GM08714 (cell line): ENCODE results near the gene GTF2E1.
"Not testable (repeated sequence)": the region's sequence is repeated elsewhere in the genome, so short reads cannot be mapped to it uniquely, and the experiment has no call there.

Experiments
- H3K4me3 ChIP-seq: fragments of 200-500 bp; sonication (Bioruptor generic); 2 replicates; pipeline ENCODE4 v1.5.1; 2014; ENCODE audit warnings: mild to moderate bottlenecking, low read length, inconsistent platforms
- ZNF274 ChIP-seq: IDR thresholded peaks from 2 replicates; pipeline ENCODE4 v1.6.1; 2012; ENCODE audit warnings: mild to moderate bottlenecking, low read depth, low read length

GTF2E1 gene

GRCh38 chr3:120742198-120742848 is at the start of gene GTF2E1, which contains the start of gene RABL3:
Gene GTF2E1, plus strand, starts transcription at chr3:120742744. Its CDS starts 7,809 bp downstream, at chr3:120750553.
Gene RABL3, minus strand, starts transcription at chr3:120742516. Its CDS starts 9 bp downstream, at chr3:120742507.
- H3K4me3 ChIP-seq, result peak within 1 kb of the TSS; percentile 93
- TF ChIP-seq ZNF274, result no peak

- TF ChIP-seq ZNF274, result no peak
- no peak overlapping the region for H3K4me3 ChIP-seq
These were observed 48.9 kb upstream of the GTF2E1 start for GRCh38 chr3:120693439-120694171.

- no peak for TF ChIP-seq ZNF274
- H3K4me3 ChIP-seq, result no peak overlapping the region
These were observed 43.2 kb upstream of the GTF2E1 start for GRCh38 chr3:120699333-120699732.

- no peak overlapping the region for H3K4me3 ChIP-seq
- TF ChIP-seq ZNF274, result no peak
These were observed 36.5 kb upstream of the GTF2E1 start for GRCh38 chr3:120705884-120706582.

- no peak overlapping the region for H3K4me3 ChIP-seq
- TF ChIP-seq ZNF274, result no peak
These were observed 35.6 kb upstream of the GTF2E1 start for GRCh38 chr3:120706950-120707349.

- no peak overlapping the region for H3K4me3 ChIP-seq
- TF ChIP-seq ZNF274, result no peak
These were observed 34.1 kb upstream of the GTF2E1 start for GRCh38 chr3:120708408-120708807.

GRCh38 chr3:120710369-120710768 is 32.2 kb upstream of the GTF2E1 start:
- H3K4me3 ChIP-seq, result no peak overlapping the region
- TF ChIP-seq ZNF274, result no peak

GRCh38 chr3:120713262-120713661 is 29.3 kb upstream of the GTF2E1 start:
- no peak overlapping the region for H3K4me3 ChIP-seq
- TF ChIP-seq ZNF274, result no peak

GRCh38 chr3:120719167-120719834 is 23.2 kb upstream of the GTF2E1 start:
- peak overlapping the region; percentile 34; the same call in 1 of the 2 replicates for H3K4me3 ChIP-seq

- TF ChIP-seq ZNF274, result no peak
- no peak overlapping the region for H3K4me3 ChIP-seq
These were observed 15.8 kb upstream of the GTF2E1 start for GRCh38 chr3:120726791-120727190.

GRCh38 chr3:120730576-120731542 is 11.7 kb upstream of the GTF2E1 start:
- no peak overlapping the region for H3K4me3 ChIP-seq
- no peak for TF ChIP-seq ZNF274

- not testable (repeated sequence) for H3K4me3 ChIP-seq
These were observed 4.5 kb upstream of the GTF2E1 start for GRCh38 chr3:120738006-120738405.

GRCh38 chr3:120741320-120741719 is 1.2 kb upstream of the GTF2E1 start:
- no peak for TF ChIP-seq ZNF274
- peak overlapping the region; percentile 75 for H3K4me3 ChIP-seq
